Measurements from ENCODE around the gene STARD6. TPM values are rescaled to one million over a fixed set of nuclear protein-coding genes. Genes with fewer than 3 reads are reported as not detected.

STARD6 gene
- total RNA-seq, 1 experiment from 2014 or later, result not detected

GRCh38 chr18:54327818-54328217, 29.8 kb downstream of the STARD6 start:
- no peaks in the 10 kb centered on the region for H3K9me3 ChIP-seq (ENCODE audit: control insufficient read depth, low read depth, low read length)
- H4K8ac ChIP-seq (replicated peaks; ENCODE audit: insufficient read length, low read depth, low read length), result no peak overlapping the region
- H3K79me1 ChIP-seq (ENCODE audit: insufficient read depth, low read depth, low read length, poor library complexity, severe bottlenecking), result no peaks in the 10 kb centered on the region
- DNase-seq, result no peak
- H2BK12ac ChIP-seq (ENCODE audit: insufficient read length, low read depth, low read length), result no peak overlapping the region
- H3K4ac ChIP-seq (ENCODE audit: low read depth, low read length), result no peak overlapping the region
- no peak overlapping the region for H2AFZ ChIP-seq (ENCODE audit: low read length)
- H3K36me3 Mint-ChIP-seq (ENCODE audit: insufficient read depth in 1 of 3, low read depth in 3 of 3), result no peaks in the 10 kb centered on the region
- H2BK5ac ChIP-seq (ENCODE audit: insufficient read length, low read length), result no peak overlapping the region
- no peak overlapping the region for H2BK120ac ChIP-seq (ENCODE audit: low read depth, low read length, poor library complexity, severe bottlenecking)
- H2BK15ac ChIP-seq (ENCODE audit: low read depth, low read length), result no peak overlapping the region
- H2AK5ac ChIP-seq (ENCODE audit: insufficient read length, low read length), result no peak overlapping the region
- no peaks in the 10 kb centered on the region for H3K4me1 Mint-ChIP-seq
- H3K18ac ChIP-seq (ENCODE audit: insufficient read length, low read depth, low read length), result no peak overlapping the region
- WGBS (ENCODE audit: extremely low coverage, insufficient read length, low lambda C conversion rate), result no CpG with 5 or more reads among the region's 4 CpGs
- no peak for TF ChIP-seq CTCF (conservative IDR thresholded peaks at IDR 0.05)
- no peak overlapping the region for H3K9ac ChIP-seq (ENCODE audit: extremely low read depth, insufficient read length, low read length)
- H3T11ph ChIP-seq (ENCODE audit: low read length), result no peak overlapping the region
- no peaks in the 10 kb centered on the region for H3K4me1 ChIP-seq (ENCODE audit: insufficient read depth, low read length)
- H3K4me2 ChIP-seq (ENCODE audit: insufficient read depth, insufficient read length, low read length), result no peak overlapping the region
- no peak overlapping the region for H3K56ac ChIP-seq (ENCODE audit: insufficient read length, low read depth, low read length)
- H3K4me3 Mint-ChIP-seq, result no peak overlapping the region
- H4K5ac ChIP-seq (ENCODE audit: insufficient read length, low read depth, low read length), result no peak overlapping the region
- no peaks in the 10 kb centered on the region for H3K79me2 ChIP-seq (ENCODE audit: insufficient read depth, low read length)
- no peak overlapping the region for H3K23ac ChIP-seq (ENCODE audit: insufficient read length, low read depth, low read length)
- H3K14ac ChIP-seq (ENCODE audit: insufficient read depth, low read length), result no peak overlapping the region
- no peaks in the 10 kb centered on the region for H3K9me3 Mint-ChIP-seq
- H3K27me3 Mint-ChIP-seq (ENCODE audit: low read depth), result no peaks in the 10 kb centered on the region
- no peak overlapping the region for H2BK20ac ChIP-seq (ENCODE audit: low read depth, low read length, poor library complexity, severe bottlenecking)
- H4K91ac ChIP-seq (ENCODE audit: insufficient read length, low read depth, low read length), result no peak overlapping the region
- H3K23me2 ChIP-seq (ENCODE audit: insufficient read length, low read depth, low read length, poor library complexity, severe bottlenecking), result no peaks in the 10 kb centered on the region
- H3K27ac ChIP-seq (ENCODE audit: insufficient read length, low read depth, low read length), result no peak overlapping the region
- no peaks in the 10 kb centered on the region for H4K20me1 ChIP-seq (ENCODE audit: control insufficient read depth, insufficient read depth, insufficient read length)
- no peak overlapping the region for H3K27ac Mint-ChIP-seq
- no peaks in the 10 kb centered on the region for H3K27me3 ChIP-seq (ENCODE audit: insufficient read depth, low read length)

Measured in H9 (cell line).